HepG2 (cell line): ENCODE results near the gene NPAS2. TPM values are rescaled to one million over a fixed set of nuclear protein-coding genes. Genes with fewer than 3 reads are reported as not detected.

Experiments
- ARNT2 ChIP-seq: sonication (generic); formaldehyde crosslinking; IDR thresholded peaks from 2 replicates; pipeline ENCODE4 v1.8.0; 2022; ENCODE audit warnings: mild to moderate bottlenecking, low read depth, missing genetic modification reagents, moderate library complexity
- EHMT2 ChIP-seq: fragments of 200-600 bp; sonication (generic); IDR thresholded peaks from 2 replicates; pipeline ENCODE4 v1.7.0; 2017; ENCODE audit warnings: antibody characterized with exemption, low read depth, low read length, borderline replicate concordance
- ELF3 ChIP-seq: IDR thresholded peaks from 2 replicates; pipeline ENCODE4 v1.6.1; 2016; ENCODE audit warnings: missing genetic modification reagents, missing compliant biosample characterization
- HNF4A ChIP-seq: sonication (generic); formaldehyde crosslinking; IDR thresholded peaks from 2 replicates; pipeline ENCODE4 v1.4.0; 2020; ENCODE audit warnings: missing genetic modification reagents
- HNF4G ChIP-seq, 2 experiments: sonication (generic) in 1 of 2; formaldehyde crosslinking in 1 of 2; IDR thresholded peaks; 2 replicates each; pipeline versions ENCODE4 v1.4.0 to v1.6.1; 2011 to 2020; ENCODE audit warnings: borderline replicate concordance in 2 of 2, low read depth in 2 of 2, mild to moderate bottlenecking in 2 of 2, low read length in 1 of 2, missing genetic modification reagents in 1 of 2, moderate library complexity in 1 of 2
- HOMEZ ChIP-seq: IDR thresholded peaks from 2 replicates; pipeline ENCODE4 v1.6.1; 2016; ENCODE audit warnings: low read depth
- KAT8 ChIP-seq: IDR thresholded peaks from 2 replicates; pipeline ENCODE4 v1.6.1; 2016; ENCODE audit warnings: missing genetic modification reagents, missing compliant biosample characterization
- MAFF ChIP-seq: IDR thresholded peaks from 2 replicates; pipeline ENCODE4 v1.6.1; 2011; ENCODE audit warnings: low read depth, low read length, improper control_type of control experiment
- POLR2AphosphoS5 ChIP-seq: IDR thresholded peaks from 2 replicates; pipeline ENCODE4 v1.6.1; 2012; ENCODE audit warnings: low read depth, low read length
- POLR2G ChIP-seq: fragments of 200-400 bp; formaldehyde crosslinking; IDR thresholded peaks from 2 replicates; pipeline ENCODE4 v1.6.1; 2018; ENCODE audit warnings: mild to moderate bottlenecking, low read depth, low read length, moderate library complexity
- RXRA ChIP-seq: sonication (generic); formaldehyde crosslinking; IDR thresholded peaks from 2 replicates; pipeline ENCODE4 v1.5.1; 2020; ENCODE audit warnings: missing genetic modification reagents
- TFE3 ChIP-seq: IDR thresholded peaks from 2 replicates; pipeline ENCODE4 v1.6.1; 2016
- TRIM24 ChIP-seq: sonication (generic); formaldehyde crosslinking; IDR thresholded peaks from 2 replicates; pipeline ENCODE4 v1.8.0; 2022; ENCODE audit warnings: mild to moderate bottlenecking, missing genetic modification reagents
- ZBTB40 ChIP-seq, 2 experiments: fragments of 450-650 bp in 1 of 2; sonication (generic) in 1 of 2; formaldehyde crosslinking in 1 of 2; IDR thresholded peaks; 2 replicates each; pipeline versions ENCODE4 v1.6.1 to v1.8.0; 2016 to 2022; ENCODE audit warnings: antibody characterized with exemption in 1 of 2, mild to moderate bottlenecking in 1 of 2, missing genetic modification reagents in 1 of 2
- ZNF3 ChIP-seq: IDR thresholded peaks from 2 replicates; pipeline ENCODE4 v1.7.0; 2017; ENCODE audit warnings: inconsistent platforms
- ZNF501 ChIP-seq: sonication (generic); formaldehyde crosslinking; IDR thresholded peaks from 2 replicates; pipeline ENCODE4 v1.5.1; 2020; ENCODE audit warnings: mild to moderate bottlenecking, moderate library complexity, missing genetic modification reagents
- ZNF577 ChIP-seq: sonication (generic); formaldehyde crosslinking; IDR thresholded peaks from 2 replicates; pipeline ENCODE4 v1.4.0; 2020; ENCODE audit warnings: mild to moderate bottlenecking, low read depth, missing genetic modification reagents, borderline replicate concordance
- ZNF605 ChIP-seq: sonication (generic); formaldehyde crosslinking; IDR thresholded peaks from 2 replicates; pipeline ENCODE4 v1.8.0; 2022; ENCODE audit warnings: mild to moderate bottlenecking, missing genetic modification reagents
- polyA plus RNA-seq, 8 experiments: library from polyadenylated mRNA; depleted of rRNA in 3 of 8; stranded (reverse) in 7 of 8; unstranded in 1 of 8; fragments of >200 nt; fragmentation: Illumina TruSeq in 4 of 8; extraction: Trizol in 4 of 8; gene quantifications; 2 replicates each; pipeline versions ENCODE4 v1.2.1 to v1.2.3, GENCODE V29; 2011 to 2016; ENCODE audit warnings: low read depth in 4 of 8, missing spikeins in 1 of 8, mixed read lengths in 1 of 8; ENCODE audit not compliant: insufficient read depth in 1 of 8
- total RNA-seq, 5 experiments: library from RNA; depleted of rRNA; stranded (reverse); fragments of >200 nt; fragmentation: Illumina TruSeq; extraction: Trizol; gene quantifications; 2 replicates each; pipeline ENCODE4 v1.2.3, GENCODE V29; 2016; ENCODE audit warnings: low read depth in 1 of 5

The NPAS2 gene
- total and polyA plus RNA-seq, 2 of the 13 experiments (the other 11 are each of a cell fraction or from before 2014, with no cell fraction given): 14.8 to 37.5 TPM

GRCh38 chr2:100814453-100814852 lies 5.5 kb upstream of the NPAS2 start (continued):
- peak; percentile 76 for TF ChIP-seq HNF4G (IDR thresholded peaks at IDR 0.05; ENCODE audit: borderline replicate concordance, low read depth, low read length)
- TF ChIP-seq HNF4G (CRISPR knock-in tag; IDR thresholded peaks at IDR 0.05; ENCODE audit: borderline replicate concordance, low read depth): no peak
- TF ChIP-seq HOMEZ (CRISPR knock-in tag): peak; percentile 66; the same call in 1 of the 2 replicates
- 0 out of 2 replicates have a peak, but pooled peaks have one; percentile 17 for TF ChIP-seq ZNF501 (CRISPR knock-in tag)
- peak; percentile 60; the same call in 1 of the 2 replicates for TF ChIP-seq KAT8 (CRISPR knock-in tag)
- peak; percentile 59; the same call in 1 of the 2 replicates for TF ChIP-seq ZNF3
- TF ChIP-seq ZNF605: no peak
- no peak for TF ChIP-seq POLR2G
- TF ChIP-seq ZNF577 (CRISPR knock-in tag): no peak
- TF ChIP-seq HNF4A (CRISPR knock-in tag): peak; percentile 92
- 0 out of 2 replicates have a peak, but pooled peaks have one; percentile 35 for TF ChIP-seq TFE3 (CRISPR knock-in tag)
- no peak for TF ChIP-seq POLR2AphosphoS5
- TF ChIP-seq TRIM24 (CRISPR knock-in tag): no peak
- TF ChIP-seq MAFF: 0 out of 2 replicates have a peak, but pooled peaks have one; percentile 15
- 0 out of 2 replicates have a peak, but pooled peaks have one; percentile 54 for TF ChIP-seq EHMT2
- 0 out of 2 replicates have a peak, but pooled peaks have one; percentile 29 for TF ChIP-seq ARNT2 (CRISPR knock-in tag)
- peak; percentile 36; the same call in 1 of the 2 replicates for TF ChIP-seq RXRA (CRISPR knock-in tag)
- TF ChIP-seq ELF3: peak; percentile 96
- no peak for TF ChIP-seq ZBTB40 (IDR thresholded peaks at IDR 0.05)
- no peak for TF ChIP-seq ZBTB40 (CRISPR knock-in tag; IDR thresholded peaks at IDR 0.05)
